ENCODE data around the gene DLL4.

GRCh38 chr15:40949756-40950207 is 20.6 kb downstream of the DLL4 start:
- TF ChIP-seq ZNF592 (IDR thresholded peaks at IDR 0.05) (no peak), POLR2AphosphoS5 (IDR thresholded peaks at IDR 0.05; ENCODE audit: low read length) (no peak), POLR2A (IDR thresholded peaks at IDR 0.05; ENCODE audit: low read depth, low read length) (no peak), RAD21 (IDR thresholded peaks at IDR 0.05; ENCODE audit: insufficient read depth, low read depth, low read length) (no peak), MAX (IDR thresholded peaks at IDR 0.05; ENCODE audit: low read depth, low read length) (no peak), CTCF (IDR thresholded peaks at IDR 0.05 in 2 of 3, conservative IDR thresholded peaks at IDR 0.05 in 1 of 3; ENCODE audit: control insufficient read depth in 2 of 3, extremely low read depth in 1 of 3, insufficient read depth in 1 of 3, low read depth in 3 of 3, low read length in 3 of 3) (no peak), TCF3 (IDR thresholded peaks at IDR 0.05; ENCODE audit: borderline replicate concordance, insufficient read depth, low read depth, low read length) (no peak), ZNF274 (IDR thresholded peaks at IDR 0.05; ENCODE audit: insufficient read depth, insufficient read length) (no peak)

All from GM12878 (cell line).